Measurements from ENCODE around the gene CCDC18. TPM values are rescaled to one million over a fixed set of nuclear protein-coding genes. Genes with fewer than 3 reads are reported as not detected.

The CCDC18 gene
- total RNA-seq, 1 experiment from 2014 or later = 18.1 TPM

DNA sequence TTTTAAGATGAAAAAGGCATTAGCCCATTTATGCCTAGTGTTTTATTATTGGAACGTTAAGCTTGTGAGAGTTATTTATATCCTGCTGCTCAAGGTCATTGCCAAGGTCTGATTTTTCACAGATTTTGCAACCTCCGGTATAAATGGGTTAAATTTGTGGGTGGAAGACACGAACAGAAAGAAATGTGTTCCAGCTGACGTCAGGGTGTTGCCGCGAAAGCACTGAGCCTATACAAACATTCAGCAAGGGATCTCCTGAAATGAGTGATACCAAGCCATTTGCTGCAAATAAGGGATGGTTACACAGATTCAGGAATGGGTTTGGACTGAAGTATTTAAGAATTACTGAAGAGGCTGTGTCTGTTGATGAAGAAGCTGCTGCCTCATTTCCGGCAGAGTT is 32.5 kb upstream of the CCDC18 start:
- Histone ChIP-seq H3K4me1 (ENCODE audit: control insufficient read depth in 1 of 2, insufficient read depth in 2 of 2, low read length in 2 of 2) (no peaks in the 10 kb centered on the region), H3K27me3 (ENCODE audit: insufficient read depth, low read length) (no peaks in the 10 kb centered on the region), H3K9ac (ENCODE audit: low read length) (no peak overlapping the region), H4K20me1 (ENCODE audit: insufficient read depth) (no peaks in the 10 kb centered on the region), H3K4me3 (replicated peaks in 1 of 2; ENCODE audit: low read depth in 1 of 2, low read length in 2 of 2) (no peak overlapping the region), H3K9me3 (ENCODE audit: control insufficient read depth in 1 of 2, insufficient read depth in 1 of 2, low read depth in 1 of 2, low read length in 2 of 2) (no peaks in the 10 kb centered on the region), H2AFZ (ENCODE audit: low read depth, low read length, poor library complexity, severe bottlenecking) (no peak overlapping the region), H3K4me2 (ENCODE audit: low read length) (no peak overlapping the region), H3K36me3 (ENCODE audit: control insufficient read depth in 1 of 2, insufficient read depth in 2 of 2, low read length in 2 of 2) (peaks cover 0 to 6% of the 10 kb centered on the region in 2 experiments; a peak in 2 of 4 replicates), H3K79me2 (ENCODE audit: insufficient read depth, low read length) (no peaks in the 10 kb centered on the region; the same call in 1 of the 2 replicates), H3K9me2 (ENCODE audit: insufficient read depth) (no peaks in the 10 kb centered on the region), H3K27ac (ENCODE audit: low read depth, low read length) (no peak overlapping the region)
- RAD21 ChIA-PET (ENCODE audit: low non-redundant PET in 1 of 2, low total read pairs in 2 of 2, uncharacterized antibody in 2 of 2, unreplicated experiment in 2 of 2) = no interaction called here
- ATAC-seq (no peak), DNase-seq (ENCODE audit: low read depth, low spot score) (no peak)
- POLR2A ChIA-PET = no interaction called here
- CTCF ChIA-PET = no interaction called here
- no peak for TF ChIP-seq POLR2A (IDR thresholded peaks at IDR 0.05; ENCODE audit: borderline replicate concordance, extremely low read depth, insufficient read depth, insufficient read length)
- TF ChIP-seq, protein P1, sequence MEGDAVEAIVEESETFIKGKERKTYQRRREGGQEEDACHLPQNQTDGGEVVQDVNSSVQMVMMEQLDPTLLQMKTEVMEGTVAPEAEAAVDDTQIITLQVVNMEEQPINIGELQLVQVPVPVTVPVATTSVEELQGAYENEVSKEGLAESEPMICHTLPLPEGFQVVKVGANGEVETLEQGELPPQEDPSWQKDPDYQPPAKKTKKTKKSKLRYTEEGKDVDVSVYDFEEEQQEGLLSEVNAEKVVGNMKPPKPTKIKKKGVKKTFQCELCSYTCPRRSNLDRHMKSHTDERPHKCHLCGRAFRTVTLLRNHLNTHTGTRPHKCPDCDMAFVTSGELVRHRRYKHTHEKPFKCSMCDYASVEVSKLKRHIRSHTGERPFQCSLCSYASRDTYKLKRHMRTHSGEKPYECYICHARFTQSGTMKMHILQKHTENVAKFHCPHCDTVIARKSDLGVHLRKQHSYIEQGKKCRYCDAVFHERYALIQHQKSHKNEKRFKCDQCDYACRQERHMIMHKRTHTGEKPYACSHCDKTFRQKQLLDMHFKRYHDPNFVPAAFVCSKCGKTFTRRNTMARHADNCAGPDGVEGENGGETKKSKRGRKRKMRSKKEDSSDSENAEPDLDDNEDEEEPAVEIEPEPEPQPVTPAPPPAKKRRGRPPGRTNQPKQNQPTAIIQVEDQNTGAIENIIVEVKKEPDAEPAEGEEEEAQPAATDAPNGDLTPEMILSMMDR (IDR thresholded peaks at IDR 0.05 in 2 of 3, conservative IDR thresholded peaks at IDR 0.05 in 1 of 3; ENCODE audit: borderline replicate concordance in 1 of 3, insufficient read depth in 1 of 3, low read depth in 2 of 3, low read length in 2 of 3) = no peak
- TF ChIP-seq EZH2phosphoT487 (IDR thresholded peaks at IDR 0.05; ENCODE audit: borderline replicate concordance) = no peak
- intact Hi-C loops (cut with micrococcal nuclease) = no loop called here
- BruUV-seq (replicated peaks) = no TSS peak

DNA sequence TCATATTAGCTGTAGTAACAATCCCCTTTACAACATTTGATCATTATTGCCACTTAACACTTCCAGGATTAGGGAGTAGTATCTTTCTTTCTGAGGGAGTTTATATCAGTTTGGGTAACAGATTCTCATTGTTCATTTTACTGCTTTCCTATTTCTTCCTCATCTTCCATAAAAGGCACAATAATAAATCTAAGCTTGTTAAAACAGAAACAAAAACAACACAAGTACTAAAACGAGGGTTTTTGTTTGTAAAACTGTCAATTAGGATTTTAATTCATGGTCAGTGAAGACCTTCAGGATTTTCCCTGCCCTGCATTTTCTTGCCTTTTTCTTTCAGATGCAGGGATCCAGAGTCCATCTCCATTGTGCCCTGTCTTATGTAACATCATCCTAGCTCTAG is 29.8 kb upstream of the CCDC18 start:
- peaks cover 2 to 18% of the 10 kb centered on the region in 2 experiments; a peak in 3 of 4 replicates for H3K36me3 ChIP-seq (ENCODE audit: control insufficient read depth in 1 of 2, insufficient read depth in 2 of 2, low read length in 2 of 2)
- ChIA-PET RAD21 (ENCODE audit: low non-redundant PET in 1 of 2, low total read pairs in 2 of 2, uncharacterized antibody in 2 of 2, unreplicated experiment in 2 of 2) (no interaction called here), CTCF (no interaction called here), POLR2A (no interaction called here)
- H3K9me2 ChIP-seq (ENCODE audit: insufficient read depth) = no peaks in the 10 kb centered on the region
- BruUV-seq (replicated peaks) = no TSS peak
- H3K9ac ChIP-seq (ENCODE audit: low read length) = no peak overlapping the region
- no peaks in the 10 kb centered on the region for H3K9me3 ChIP-seq (ENCODE audit: control insufficient read depth in 1 of 2, insufficient read depth in 1 of 2, low read depth in 1 of 2, low read length in 2 of 2)
- H3K27me3 ChIP-seq (ENCODE audit: insufficient read depth, low read length) = no peaks in the 10 kb centered on the region
- H3K79me2 ChIP-seq (ENCODE audit: insufficient read depth, low read length) = no peaks in the 10 kb centered on the region; the same call in 1 of the 2 replicates
- intact Hi-C loops (cut with micrococcal nuclease) = no loop called here
- H2AFZ ChIP-seq (ENCODE audit: low read depth, low read length, poor library complexity, severe bottlenecking) = no peak overlapping the region
- H4K20me1 ChIP-seq (ENCODE audit: insufficient read depth) = no peaks in the 10 kb centered on the region
- no peak overlapping the region for H3K27ac ChIP-seq (ENCODE audit: low read depth, low read length)
- H3K4me3 ChIP-seq (replicated peaks in 1 of 2; ENCODE audit: low read depth in 1 of 2, low read length in 2 of 2) = no peak overlapping the region
- ATAC-seq = no peak
- no peak for DNase-seq (ENCODE audit: low read depth, low spot score)
- H3K4me1 ChIP-seq (ENCODE audit: control insufficient read depth in 1 of 2, insufficient read depth in 2 of 2, low read length in 2 of 2) = peaks cover 0 to 8% of the 10 kb centered on the region in 2 experiments; a peak in 2 of 4 replicates
- H3K4me2 ChIP-seq (ENCODE audit: low read length) = no peak overlapping the region
- TF ChIP-seq TCF7L2 (IDR thresholded peaks at IDR 0.05; ENCODE audit: borderline replicate concordance, extremely low read depth, insufficient read depth, insufficient read length) (no peak), YY1 (IDR thresholded peaks at IDR 0.05; ENCODE audit: extremely low read depth, insufficient replicate concordance, low read depth, low read length) (no peak), EGR1 (IDR thresholded peaks at IDR 0.05; ENCODE audit: low read depth) (no peak), CEBPB (IDR thresholded peaks at IDR 0.05; ENCODE audit: low read depth) (no peak), FOSL1 (IDR thresholded peaks at IDR 0.05; ENCODE audit: low read depth) (no peak), ZNF274 (IDR thresholded peaks at IDR 0.05; ENCODE audit: low read depth, low read length) (no peak), SIN3A (IDR thresholded peaks at IDR 0.05; ENCODE audit: low read depth) (no peak), ZFX (IDR thresholded peaks at IDR 0.05) (no peak), ELF1 (IDR thresholded peaks at IDR 0.05; ENCODE audit: borderline replicate concordance, low read depth) (no peak), SRF (IDR thresholded peaks at IDR 0.05; ENCODE audit: low read depth) (no peak), RAD21 (IDR thresholded peaks at IDR 0.05; ENCODE audit: low read depth) (no peak), JUND (IDR thresholded peaks at IDR 0.05) (no peak), EZH2 (IDR thresholded peaks at IDR 0.05) (no peak), POLR2A (IDR thresholded peaks at IDR 0.05; ENCODE audit: borderline replicate concordance, extremely low read depth, insufficient read depth, insufficient read length) (no peak)
- TF ChIP-seq, protein P2, sequence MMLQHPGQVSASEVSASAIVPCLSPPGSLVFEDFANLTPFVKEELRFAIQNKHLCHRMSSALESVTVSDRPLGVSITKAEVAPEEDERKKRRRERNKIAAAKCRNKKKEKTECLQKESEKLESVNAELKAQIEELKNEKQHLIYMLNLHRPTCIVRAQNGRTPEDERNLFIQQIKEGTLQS (IDR thresholded peaks at IDR 0.05) = no peak
- TF ChIP-seq, protein P3, sequence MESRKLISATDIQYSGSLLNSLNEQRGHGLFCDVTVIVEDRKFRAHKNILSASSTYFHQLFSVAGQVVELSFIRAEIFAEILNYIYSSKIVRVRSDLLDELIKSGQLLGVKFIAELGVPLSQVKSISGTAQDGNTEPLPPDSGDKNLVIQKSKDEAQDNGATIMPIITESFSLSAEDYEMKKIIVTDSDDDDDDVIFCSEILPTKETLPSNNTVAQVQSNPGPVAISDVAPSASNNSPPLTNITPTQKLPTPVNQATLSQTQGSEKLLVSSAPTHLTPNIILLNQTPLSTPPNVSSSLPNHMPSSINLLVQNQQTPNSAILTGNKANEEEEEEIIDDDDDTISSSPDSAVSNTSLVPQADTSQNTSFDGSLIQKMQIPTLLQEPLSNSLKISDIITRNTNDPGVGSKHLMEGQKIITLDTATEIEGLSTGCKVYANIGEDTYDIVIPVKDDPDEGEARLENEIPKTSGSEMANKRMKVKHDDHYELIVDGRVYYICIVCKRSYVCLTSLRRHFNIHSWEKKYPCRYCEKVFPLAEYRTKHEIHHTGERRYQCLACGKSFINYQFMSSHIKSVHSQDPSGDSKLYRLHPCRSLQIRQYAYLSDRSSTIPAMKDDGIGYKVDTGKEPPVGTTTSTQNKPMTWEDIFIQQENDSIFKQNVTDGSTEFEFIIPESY (IDR thresholded peaks at IDR 0.05; ENCODE audit: extremely low read depth, insufficient replicate concordance, low read length) = no peak
- TF ChIP-seq, protein P4, sequence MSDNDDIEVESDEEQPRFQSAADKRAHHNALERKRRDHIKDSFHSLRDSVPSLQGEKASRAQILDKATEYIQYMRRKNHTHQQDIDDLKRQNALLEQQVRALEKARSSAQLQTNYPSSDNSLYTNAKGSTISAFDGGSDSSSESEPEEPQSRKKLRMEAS (IDR thresholded peaks at IDR 0.05) = no peak

Data from HCT116 (cell line).